DND-41 (cell line): ENCODE data around the gene IDUA.

ENCODE experiments used
- EZH2 ChIP-seq: IDR thresholded peaks from 3 replicates; pipeline ENCODE4 v1.6.1; 2012; ENCODE audit warnings: borderline replicate concordance, low read depth, mild to moderate bottlenecking, moderate library complexity, low read length, inconsistent platforms; ENCODE audit not compliant: severe bottlenecking
- TF ChIP-seq, protein P1 (sequence below): IDR thresholded peaks from 2 replicates; pipeline ENCODE4 v1.5.1; 2012; ENCODE audit warnings: borderline replicate concordance, low read length, moderate library complexity, mild to moderate bottlenecking; ENCODE audit not compliant: poor library complexity, severe bottlenecking; ENCODE audit errors: extremely low read depth

GRCh38 chr4:1043651-1044468 lies 57.0 kb downstream of the IDUA start:
- TF ChIP-seq, protein P1, sequence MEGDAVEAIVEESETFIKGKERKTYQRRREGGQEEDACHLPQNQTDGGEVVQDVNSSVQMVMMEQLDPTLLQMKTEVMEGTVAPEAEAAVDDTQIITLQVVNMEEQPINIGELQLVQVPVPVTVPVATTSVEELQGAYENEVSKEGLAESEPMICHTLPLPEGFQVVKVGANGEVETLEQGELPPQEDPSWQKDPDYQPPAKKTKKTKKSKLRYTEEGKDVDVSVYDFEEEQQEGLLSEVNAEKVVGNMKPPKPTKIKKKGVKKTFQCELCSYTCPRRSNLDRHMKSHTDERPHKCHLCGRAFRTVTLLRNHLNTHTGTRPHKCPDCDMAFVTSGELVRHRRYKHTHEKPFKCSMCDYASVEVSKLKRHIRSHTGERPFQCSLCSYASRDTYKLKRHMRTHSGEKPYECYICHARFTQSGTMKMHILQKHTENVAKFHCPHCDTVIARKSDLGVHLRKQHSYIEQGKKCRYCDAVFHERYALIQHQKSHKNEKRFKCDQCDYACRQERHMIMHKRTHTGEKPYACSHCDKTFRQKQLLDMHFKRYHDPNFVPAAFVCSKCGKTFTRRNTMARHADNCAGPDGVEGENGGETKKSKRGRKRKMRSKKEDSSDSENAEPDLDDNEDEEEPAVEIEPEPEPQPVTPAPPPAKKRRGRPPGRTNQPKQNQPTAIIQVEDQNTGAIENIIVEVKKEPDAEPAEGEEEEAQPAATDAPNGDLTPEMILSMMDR = no peak
- TF ChIP-seq EZH2 = no peak
